ENCODE results near the gene FBXO24.
A peak's percentile ranks its signal among the peaks of the same experiment; 100 is the strongest.

The FBXO24 gene

GRCh38 chr7:100641860-100642533 is 55.9 kb downstream of the FBXO24 start:
- no peak for DNase-seq (ENCODE audit: low read depth in 2 of 2)
- H3K4me3 ChIP-seq (replicated peaks in 1 of 2; ENCODE audit: low read depth in 2 of 2, low read length in 2 of 2): no peak overlapping the region
- no peak for TF ChIP-seq CTCF (IDR thresholded peaks at IDR 0.05; ENCODE audit: low read depth, low read length)

- no peak for DNase-seq (ENCODE audit: low read depth in 2 of 2)
- TF ChIP-seq CTCF (IDR thresholded peaks at IDR 0.05; ENCODE audit: low read depth, low read length): no peak
- H3K4me3 ChIP-seq (replicated peaks in 1 of 2; ENCODE audit: low read depth in 2 of 2, low read length in 2 of 2): no peak overlapping the region
These were observed 56.4 kb downstream of the FBXO24 start for GRCh38 chr7:100642534-100642907.

GRCh38 chr7:100649826-100650565 is 63.9 kb downstream of the FBXO24 start:
- H3K4me3 ChIP-seq (replicated peaks in 1 of 2; ENCODE audit: low read depth in 2 of 2, low read length in 2 of 2): no peak overlapping the region
- DNase-seq (ENCODE audit: low read depth in 2 of 2): peak in 1 of 2 donors; percentile 16
- no peak for TF ChIP-seq CTCF (IDR thresholded peaks at IDR 0.05; ENCODE audit: low read depth, low read length)

All from cardiac fibroblast (primary cell).